Vagina (tissue), 2 donors: ENCODE measurements around the gene MESP2. TPM values are rescaled to one million over a fixed set of nuclear protein-coding genes. Genes with fewer than 3 reads are reported as not detected.

Source experiments
- DNase-seq, 2 donors: peaks; one replicate each; pipeline ENCODE4 v3.0.0-alpha.2; 2017; ENCODE audit errors: extremely low spot score in 2 of 2
- H3K27ac ChIP-seq: fragments of 200-600 bp; sonication (generic); one replicate; pipeline ENCODE4 v1.5.1; 2019
- H3K27me3 ChIP-seq: fragments of 200-600 bp; sonication (generic); one replicate; pipeline ENCODE4 v1.5.1; 2019
- H3K36me3 ChIP-seq, 2 donors: fragments of 200-600 bp; sonication (generic); one replicate each; pipeline ENCODE4 v1.5.1; 2017 to 2019
- H3K4me1 ChIP-seq: fragments of 200-600 bp; sonication (generic); one replicate; pipeline ENCODE4 v1.5.1; 2019
- H3K4me3 ChIP-seq, 2 donors: fragments of 200-600 bp; sonication (generic); 1 replicate in 1 of 2; 2 replicates in 1 of 2; pipeline ENCODE4 v1.5.1; 2016 to 2019
- H3K9me3 ChIP-seq: fragments of 200-600 bp; sonication (generic); one replicate; pipeline ENCODE4 v1.5.1; 2019
- CTCF ChIP-seq, 3 experiments: fragments of 450-650 bp in 2 of 3; fragments of 200-600 bp in 1 of 3; sonication (generic) in 1 of 3; IDR thresholded peaks; one replicate each; pipeline ENCODE4 v1.5.1; 2017 to 2019; ENCODE audit warnings: antibody characterized with exemption in 3 of 3, mild to moderate bottlenecking in 2 of 3, moderate library complexity in 2 of 3
- POLR2A ChIP-seq, 2 donors: fragments of 450-650 bp; IDR thresholded peaks; one replicate each; pipeline ENCODE4 v1.6.1; 2017; ENCODE audit warnings: antibody characterized with exemption in 2 of 2, mild to moderate bottlenecking in 2 of 2, moderate library complexity in 2 of 2
- POLR2AphosphoS5 ChIP-seq, 2 donors: sonication (generic); formaldehyde crosslinking; IDR thresholded peaks; one replicate each; pipeline ENCODE4 v1.9.0; 2017; ENCODE audit warnings: antibody characterized with exemption in 2 of 2, mild to moderate bottlenecking in 2 of 2, low read depth in 1 of 2; ENCODE audit not compliant: insufficient read depth in 1 of 2
- intact Hi-C: fragments of 100-400 bp; cut with DNase I; formaldehyde crosslinking; loops from one replicate; pipeline ENCODE4 v1.15.1; 2023
- total RNA-seq: library from RNA; depleted of rRNA; stranded (reverse); fragments of >200 nt; gene quantifications from one replicate; pipeline ENCODE4 v1.2.3, GENCODE V29; 2016

Gene MESP2
- total RNA-seq, 1 donor from 2014 or later: not detected

GRCh38 chr15:89809787-89810148, 33.6 kb downstream of the MESP2 start:
- DNase-seq: no peak
- H3K4me3 ChIP-seq: no peak overlapping the region
- no peaks in the 10 kb centered on the region for H3K36me3 ChIP-seq
- intact Hi-C loops: no loop called here
- TF ChIP-seq POLR2AphosphoS5 (IDR thresholded peaks at IDR 0.05; ENCODE audit: insufficient read depth in 1 of 2, low read depth in 1 of 2): no peak
- TF ChIP-seq POLR2A (IDR thresholded peaks at IDR 0.05): no peak
- TF ChIP-seq CTCF (IDR thresholded peaks at IDR 0.05): no peak
- H3K9me3 ChIP-seq: no peaks in the 10 kb centered on the region
- H3K4me1 ChIP-seq: peaks cover 56% of the 10 kb centered on the region
- H3K27ac ChIP-seq: no peak overlapping the region
- H3K27me3 ChIP-seq: no peaks in the 10 kb centered on the region

- Histone ChIP-seq H3K9me3 (no peaks in the 10 kb centered on the region), H3K27ac (no peak overlapping the region), H3K4me3 (no peak overlapping the region), H3K27me3 (no peaks in the 10 kb centered on the region), H3K36me3 (no peaks in the 10 kb centered on the region), H3K4me1 (peaks cover 62% of the 10 kb centered on the region)
- TF ChIP-seq CTCF (IDR thresholded peaks at IDR 0.05): no peak
- TF ChIP-seq POLR2AphosphoS5 (IDR thresholded peaks at IDR 0.05; ENCODE audit: insufficient read depth in 1 of 2, low read depth in 1 of 2): no peak
- TF ChIP-seq POLR2A (IDR thresholded peaks at IDR 0.05): no peak
- intact Hi-C loops: no loop called here
- DNase-seq: no peak
Measured at GRCh38 chr15:89810837-89811236, 34.7 kb downstream of the MESP2 start.

GRCh38 chr15:89812011-89812846, 36.1 kb downstream of the MESP2 start:
- Histone ChIP-seq H3K4me3 (no peak overlapping the region), H3K36me3 (no peaks in the 10 kb centered on the region), H3K9me3 (no peaks in the 10 kb centered on the region), H3K27me3 (no peaks in the 10 kb centered on the region), H3K4me1 (peaks cover 62% of the 10 kb centered on the region), H3K27ac (peak overlapping the region; percentile 72)
- intact Hi-C loops: no loop called here
- TF ChIP-seq POLR2A (IDR thresholded peaks at IDR 0.05): no peak
- peak in 1 of 2 donors; percentile 65 for TF ChIP-seq POLR2AphosphoS5 (IDR thresholded peaks at IDR 0.05; ENCODE audit: insufficient read depth in 1 of 2, low read depth in 1 of 2)
- TF ChIP-seq CTCF (IDR thresholded peaks at IDR 0.05): no peak
- no peak for DNase-seq

- H3K9me3 ChIP-seq: no peaks in the 10 kb centered on the region
- no peaks in the 10 kb centered on the region for H3K36me3 ChIP-seq
- DNase-seq: no peak
- intact Hi-C loops: no loop called here
- H3K4me3 ChIP-seq: peak overlapping the region in 1 of 2 donors; percentile 66
- H3K4me1 ChIP-seq: peaks cover 62% of the 10 kb centered on the region
- TF ChIP-seq POLR2A (IDR thresholded peaks at IDR 0.05) (no peak), POLR2AphosphoS5 (IDR thresholded peaks at IDR 0.05; ENCODE audit: insufficient read depth in 1 of 2, low read depth in 1 of 2) (no peak), CTCF (IDR thresholded peaks at IDR 0.05) (no peak)
- peak overlapping the region; percentile 72 for H3K27ac ChIP-seq
- no peaks in the 10 kb centered on the region for H3K27me3 ChIP-seq
Measured at GRCh38 chr15:89812847-89813320, 36.8 kb downstream of the MESP2 start.
